H9 (cell line): ENCODE measurements around the gene PRKAR1A. TPM values are rescaled to one million over a fixed set of nuclear protein-coding genes. Genes with fewer than 3 reads are reported as not detected.

Experiments
- DNase-seq: peaks from one replicate; pipeline ENCODE4 v3.0.0-alpha.2; 2017
- H2AFZ ChIP-seq: one replicate; pipeline ENCODE4 v1.6.1; 2013; ENCODE audit warnings: mild to moderate bottlenecking, low read length, control low read depth, moderate library complexity
- H2AK5ac ChIP-seq: 2 replicates; pipeline ENCODE4 v1.6.1; 2013; ENCODE audit warnings: low read length, control low read depth, mixed read lengths; ENCODE audit not compliant: insufficient read length
- H2BK120ac ChIP-seq: one replicate; pipeline ENCODE4 v1.6.1; 2013; ENCODE audit warnings: low read depth, mild to moderate bottlenecking, low read length, control low read depth, inconsistent platforms; ENCODE audit not compliant: poor library complexity, severe bottlenecking
- H2BK12ac ChIP-seq: 2 replicates; pipeline ENCODE4 v1.6.1; 2013; ENCODE audit warnings: low read length, control low read depth, mixed read lengths, low read depth; ENCODE audit not compliant: insufficient read length
- H2BK15ac ChIP-seq: 2 replicates; pipeline ENCODE4 v1.6.1; 2013; ENCODE audit warnings: low read depth, low read length, control low read depth
- H2BK20ac ChIP-seq: one replicate; pipeline ENCODE4 v1.6.1; 2013; ENCODE audit warnings: low read depth, mild to moderate bottlenecking, low read length, control low read depth, inconsistent platforms; ENCODE audit not compliant: poor library complexity, severe bottlenecking
- H2BK5ac ChIP-seq: 2 replicates; pipeline ENCODE4 v1.6.1; 2013; ENCODE audit warnings: low read length, control low read depth, mixed read lengths; ENCODE audit not compliant: insufficient read length
- H3K14ac ChIP-seq: 2 replicates; pipeline ENCODE4 v1.6.1; 2013; ENCODE audit warnings: low read length, control low read depth; ENCODE audit not compliant: insufficient read depth
- H3K18ac ChIP-seq: 2 replicates; pipeline ENCODE4 v1.6.1; 2013; ENCODE audit warnings: low read depth, mild to moderate bottlenecking, mixed read lengths, low read length, control low read depth; ENCODE audit not compliant: insufficient read length
- H3K23ac ChIP-seq: 2 replicates; pipeline ENCODE4 v1.6.1; 2013; ENCODE audit warnings: low read length, control low read depth, mixed read lengths, low read depth; ENCODE audit not compliant: insufficient read length
- H3K23me2 ChIP-seq: 2 replicates; pipeline ENCODE4 v1.6.1; 2013; ENCODE audit warnings: low read depth, mild to moderate bottlenecking, mixed read lengths, low read length, control low read depth; ENCODE audit not compliant: insufficient read length, poor library complexity, severe bottlenecking
- H3K27ac ChIP-seq: 2 replicates; pipeline ENCODE4 v1.5.1; 2013; ENCODE audit warnings: low read length, control low read depth, mixed read lengths, low read depth; ENCODE audit not compliant: insufficient read length
- H3K27me3 ChIP-seq: 2 replicates; pipeline ENCODE4 v1.6.1; 2013; ENCODE audit warnings: low read length, control low read depth, inconsistent platforms; ENCODE audit not compliant: insufficient read depth
- H3K4ac ChIP-seq: 2 replicates; pipeline ENCODE4 v1.6.1; 2013; ENCODE audit warnings: low read depth, mild to moderate bottlenecking, control low read depth, inconsistent platforms, low read length, moderate library complexity
- H3K4me1 ChIP-seq: 2 replicates; pipeline ENCODE4 v1.6.1; 2013; ENCODE audit warnings: low read length, control low read depth, inconsistent platforms; ENCODE audit not compliant: insufficient read depth
- H3K4me2 ChIP-seq: 2 replicates; pipeline ENCODE4 v1.6.1; 2013; ENCODE audit warnings: low read length, control low read depth, mixed read lengths; ENCODE audit not compliant: insufficient read length, insufficient read depth
- H3K56ac ChIP-seq: 2 replicates; pipeline ENCODE4 v1.6.1; 2013; ENCODE audit warnings: low read depth, mild to moderate bottlenecking, mixed read lengths, low read length, control low read depth; ENCODE audit not compliant: insufficient read length
- H3K79me1 ChIP-seq: 2 replicates; pipeline ENCODE4 v1.6.1; 2013; ENCODE audit warnings: low read depth, mild to moderate bottlenecking, moderate library complexity, low read length, control low read depth, inconsistent platforms; ENCODE audit not compliant: insufficient read depth, poor library complexity, severe bottlenecking
- H3K79me2 ChIP-seq: 2 replicates; pipeline ENCODE4 v1.6.1; 2013; ENCODE audit warnings: low read length, control low read depth, inconsistent platforms; ENCODE audit not compliant: insufficient read depth
- H3K9ac ChIP-seq: 2 replicates; pipeline ENCODE4 v1.6.1; 2013; ENCODE audit warnings: low read length, control low read depth, mixed read lengths; ENCODE audit not compliant: insufficient read length; ENCODE audit errors: extremely low read depth
- H3K9me3 ChIP-seq: one replicate; pipeline ENCODE4 v1.6.1; 2013; ENCODE audit warnings: low read depth, low read length, inconsistent platforms; ENCODE audit not compliant: control insufficient read depth
- H3T11ph ChIP-seq: one replicate; pipeline ENCODE4 v1.6.1; 2013; ENCODE audit warnings: mild to moderate bottlenecking, low read length, control low read depth, inconsistent platforms
- H4K20me1 ChIP-seq: one replicate; pipeline ENCODE4 v1.6.1; 2013; ENCODE audit not compliant: control insufficient read depth, insufficient read length, insufficient read depth
- H4K5ac ChIP-seq: 2 replicates; pipeline ENCODE4 v1.6.1; 2013; ENCODE audit warnings: low read depth, mild to moderate bottlenecking, mixed read lengths, low read length, control low read depth; ENCODE audit not compliant: insufficient read length
- H4K8ac ChIP-seq: replicated peaks from 2 replicates; pipeline ENCODE4 v1.6.1; 2013; ENCODE audit warnings: low read length, control low read depth, mixed read lengths, low read depth; ENCODE audit not compliant: insufficient read length
- H4K91ac ChIP-seq: 2 replicates; pipeline ENCODE4 v1.6.1; 2013; ENCODE audit warnings: low read depth, mild to moderate bottlenecking, moderate library complexity, mixed read lengths, low read length, control low read depth; ENCODE audit not compliant: insufficient read length
- H3K27ac Mint-ChIP-seq, 3 experiments: 2 replicates in 2 of 3; 3 replicates in 1 of 3; pipeline ENCODE4 v1.8.0; 2020 to 2021; ENCODE audit warnings: mixed read lengths in 3 of 3, mild to moderate bottlenecking in 1 of 3, moderate library complexity in 1 of 3
- H3K27me3 Mint-ChIP-seq: 2 replicates; pipeline ENCODE4 v1.8.0; 2021; ENCODE audit warnings: low read depth, mild to moderate bottlenecking, moderate library complexity, mixed read lengths
- H3K36me3 Mint-ChIP-seq, 3 experiments: 2 replicates in 2 of 3; 3 replicates in 1 of 3; pipeline ENCODE4 v1.8.0; 2020 to 2021; ENCODE audit warnings: low read depth in 3 of 3, mixed read lengths in 3 of 3; ENCODE audit not compliant: insufficient read depth in 1 of 3
- H3K4me1 Mint-ChIP-seq, 2 experiments: 2 replicates each; pipeline ENCODE4 v1.8.0; 2020; ENCODE audit warnings: mixed read lengths in 2 of 2
- H3K4me3 Mint-ChIP-seq, 2 experiments: 2 replicates in 1 of 2; 3 replicates in 1 of 2; pipeline ENCODE4 v1.8.0; 2020 to 2021; ENCODE audit warnings: mild to moderate bottlenecking in 2 of 2, mixed read lengths in 2 of 2, moderate library complexity in 1 of 2
- H3K9me3 Mint-ChIP-seq, 2 experiments: 2 replicates in 1 of 2; 3 replicates in 1 of 2; pipeline ENCODE4 v1.8.0; 2020; ENCODE audit warnings: mild to moderate bottlenecking in 2 of 2, mixed read lengths in 2 of 2, moderate library complexity in 1 of 2
- CTCF ChIP-seq: fragments of 200-600 bp; sonication (generic); conservative IDR thresholded peaks from 3 replicates; pipeline ENCODE4 v1.8.0; 2021; ENCODE audit warnings: antibody characterized with exemption, mild to moderate bottlenecking
- WGBS: extraction: QIAGEN DNeasy Blood & Tissue Kit; methylation state at CpG from one replicate; pipeline ENCODE4 v1.1.7; 2013; ENCODE audit warnings: missing lambda C conversion rate, low lambda C conversion rate, mixed read lengths; ENCODE audit not compliant: insufficient read length; ENCODE audit errors: extremely low coverage; 5-methylcytosine and 5-hydroxymethylcytosine counted together
- total RNA-seq: library from RNA; stranded (reverse); gene quantifications from 2 replicates; pipeline ENCODE4 v1.2.1, GENCODE V29; 2021

PRKAR1A gene
- total RNA-seq, 1 experiment from 2014 or later = 171 TPM

DNA sequence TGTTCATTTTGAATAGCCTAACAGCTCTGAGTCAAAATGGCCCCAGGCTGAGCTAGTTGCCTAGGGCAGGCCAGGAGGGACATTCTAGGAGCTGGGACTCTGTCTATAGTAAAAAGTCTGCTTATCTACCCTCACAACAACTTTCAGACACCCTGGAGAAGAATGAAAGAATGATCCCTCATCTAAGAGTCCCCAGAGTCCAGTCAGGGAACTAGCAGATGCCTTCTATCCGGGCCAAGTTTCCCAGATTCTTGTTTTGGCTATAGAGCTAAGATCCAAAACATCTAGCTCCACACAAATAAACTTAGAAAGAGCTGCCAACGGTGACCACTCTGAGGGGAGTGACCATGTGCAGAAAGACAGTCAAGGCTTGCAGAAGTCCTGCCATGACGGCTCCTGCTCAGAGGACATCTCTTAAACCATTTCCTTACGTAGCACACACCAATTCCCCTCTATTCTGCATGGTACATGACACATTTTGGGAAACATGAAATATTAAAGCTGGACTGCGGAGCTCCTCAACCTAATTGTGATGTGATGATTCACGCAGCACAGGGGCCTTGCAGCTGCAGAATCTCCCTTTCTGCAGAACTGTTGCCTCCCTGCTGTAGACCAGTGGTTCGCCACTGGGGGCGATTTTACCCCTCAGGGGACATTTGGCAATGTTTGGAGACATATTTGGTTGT, 64.7 kb downstream of the PRKAR1A start:
- H3K4ac ChIP-seq = no peak overlapping the region
- H3K4me2 ChIP-seq = no peak overlapping the region
- no peaks in the 10 kb centered on the region for H3K79me2 ChIP-seq
- no peak overlapping the region for H3K9ac ChIP-seq
- H3K79me1 ChIP-seq = no peaks in the 10 kb centered on the region
- H3K23me2 ChIP-seq = no peaks in the 10 kb centered on the region
- no peak overlapping the region for H4K8ac ChIP-seq
- DNase-seq = no peak
- no peaks in the 10 kb centered on the region for H4K20me1 ChIP-seq
- no peak overlapping the region for H2AK5ac ChIP-seq
- H2BK15ac ChIP-seq = no peak overlapping the region
- WGBS = no CpG with 5 or more reads among the region's 8 CpGs
- Mint-ChIP-seq H3K36me3 (peaks cover 0 to 9% (median 6%) of the 10 kb centered on the region in 3 experiments; a peak in 3 of 7 replicates), H3K9me3 (no peaks in the 10 kb centered on the region; a peak in 2 of 5 replicates), H3K27me3 (no peaks in the 10 kb centered on the region), H3K4me3 (no peak overlapping the region), H3K27ac (no peak overlapping the region), H3K4me1 (peaks cover 10 to 14% of the 10 kb centered on the region in 2 experiments)
- no peak overlapping the region for H2BK12ac ChIP-seq
- H2AFZ ChIP-seq = no peak overlapping the region
- no peak overlapping the region for H4K5ac ChIP-seq
- H3K27me3 ChIP-seq = no peaks in the 10 kb centered on the region
- no peak overlapping the region for H3K18ac ChIP-seq
- no peaks in the 10 kb centered on the region for H3K4me1 ChIP-seq
- no peak overlapping the region for H3T11ph ChIP-seq
- no peak; the same call in 2 of the 3 replicates for TF ChIP-seq CTCF
- H4K91ac ChIP-seq = no peak overlapping the region
- no peak overlapping the region for H3K23ac ChIP-seq
- H2BK20ac ChIP-seq = no peak overlapping the region
- H3K14ac ChIP-seq = no peak overlapping the region
- H2BK5ac ChIP-seq = no peak overlapping the region
- no peak overlapping the region for H3K56ac ChIP-seq
- no peak overlapping the region for H2BK120ac ChIP-seq
- H3K27ac ChIP-seq = no peak overlapping the region
- no peaks in the 10 kb centered on the region for H3K9me3 ChIP-seq
